ENCODE data around the gene MPO.
A peak's percentile ranks its signal among the peaks of the same experiment; 100 is the strongest.

MPO gene

DNA sequence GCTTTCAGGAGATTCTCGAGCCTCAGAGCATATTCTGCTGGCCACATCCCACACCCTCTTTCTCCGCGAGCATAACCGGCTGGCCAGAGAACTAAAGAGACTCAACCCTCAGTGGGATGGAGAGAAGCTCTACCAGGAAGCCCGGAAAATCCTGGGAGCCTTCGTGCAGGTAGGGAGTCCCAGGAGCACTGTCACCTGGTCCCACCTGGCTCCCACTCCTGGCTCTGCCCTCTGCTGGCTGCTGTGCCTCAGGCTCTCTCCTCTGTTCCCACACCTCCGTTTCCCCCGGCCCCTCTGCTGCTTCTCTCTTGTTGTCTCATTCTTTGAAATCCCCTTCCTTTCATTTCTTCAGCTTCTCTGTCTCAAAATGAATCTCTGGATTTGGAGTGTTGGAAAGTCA lies 25.9 kb downstream of the MPO start:
- no peak overlapping the region for H3K4me3 ChIP-seq (ENCODE audit: low read depth, low read length)
- TF ChIP-seq, protein P1, sequence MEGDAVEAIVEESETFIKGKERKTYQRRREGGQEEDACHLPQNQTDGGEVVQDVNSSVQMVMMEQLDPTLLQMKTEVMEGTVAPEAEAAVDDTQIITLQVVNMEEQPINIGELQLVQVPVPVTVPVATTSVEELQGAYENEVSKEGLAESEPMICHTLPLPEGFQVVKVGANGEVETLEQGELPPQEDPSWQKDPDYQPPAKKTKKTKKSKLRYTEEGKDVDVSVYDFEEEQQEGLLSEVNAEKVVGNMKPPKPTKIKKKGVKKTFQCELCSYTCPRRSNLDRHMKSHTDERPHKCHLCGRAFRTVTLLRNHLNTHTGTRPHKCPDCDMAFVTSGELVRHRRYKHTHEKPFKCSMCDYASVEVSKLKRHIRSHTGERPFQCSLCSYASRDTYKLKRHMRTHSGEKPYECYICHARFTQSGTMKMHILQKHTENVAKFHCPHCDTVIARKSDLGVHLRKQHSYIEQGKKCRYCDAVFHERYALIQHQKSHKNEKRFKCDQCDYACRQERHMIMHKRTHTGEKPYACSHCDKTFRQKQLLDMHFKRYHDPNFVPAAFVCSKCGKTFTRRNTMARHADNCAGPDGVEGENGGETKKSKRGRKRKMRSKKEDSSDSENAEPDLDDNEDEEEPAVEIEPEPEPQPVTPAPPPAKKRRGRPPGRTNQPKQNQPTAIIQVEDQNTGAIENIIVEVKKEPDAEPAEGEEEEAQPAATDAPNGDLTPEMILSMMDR (conservative IDR thresholded peaks at IDR 0.05; ENCODE audit: low read depth, low read length) = peak; percentile 9
- DNase-seq (ENCODE audit: low read depth) = no peak

DNA sequence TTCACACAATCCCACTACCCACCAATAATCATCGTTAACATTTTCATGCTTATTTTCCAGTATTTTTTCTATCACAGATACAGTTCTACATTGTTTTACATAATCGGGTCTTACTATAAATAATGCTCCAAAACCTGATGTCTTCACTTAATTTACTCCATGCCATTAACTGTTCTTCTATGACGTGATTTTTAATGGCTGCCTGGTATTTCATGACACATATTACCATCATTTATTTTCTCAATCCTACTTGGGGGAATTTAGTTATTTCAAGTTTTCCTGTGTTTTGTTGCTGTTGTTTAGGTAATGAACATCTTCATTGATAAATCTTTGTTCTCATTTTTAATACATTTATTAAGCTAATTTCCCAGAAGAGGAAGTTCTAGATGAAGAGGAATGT lies 27.7 kb downstream of the MPO start:
- TF ChIP-seq, protein P1 (conservative IDR thresholded peaks at IDR 0.05; ENCODE audit: low read depth, low read length) = no peak
- no peak for DNase-seq (ENCODE audit: low read depth)
- H3K4me3 ChIP-seq (ENCODE audit: low read depth, low read length) = no peak overlapping the region

DNA sequence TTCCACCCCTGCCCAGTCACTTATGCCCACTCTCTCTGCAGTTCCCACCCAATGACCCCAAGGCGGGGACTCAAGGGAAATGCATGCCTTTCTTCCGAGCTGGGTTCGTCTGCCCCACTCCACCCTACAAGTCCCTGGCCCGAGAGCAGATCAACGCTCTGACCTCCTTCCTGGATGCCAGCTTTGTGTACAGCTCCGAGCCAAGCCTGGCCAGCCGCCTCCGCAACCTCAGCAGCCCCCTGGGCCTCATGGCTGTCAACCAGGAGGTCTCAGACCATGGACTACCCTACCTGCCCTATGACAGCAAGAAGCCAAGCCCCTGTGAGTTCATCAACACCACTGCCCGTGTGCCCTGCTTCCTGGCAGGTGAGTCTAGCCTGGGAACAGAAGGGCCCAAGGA lies 28.6 kb downstream of the MPO start:
- TF ChIP-seq, protein P1 (conservative IDR thresholded peaks at IDR 0.05; ENCODE audit: low read depth, low read length) = no peak
- H3K4me3 ChIP-seq (ENCODE audit: low read depth, low read length) = no peak overlapping the region
- no peak for DNase-seq (ENCODE audit: low read depth)

DNA sequence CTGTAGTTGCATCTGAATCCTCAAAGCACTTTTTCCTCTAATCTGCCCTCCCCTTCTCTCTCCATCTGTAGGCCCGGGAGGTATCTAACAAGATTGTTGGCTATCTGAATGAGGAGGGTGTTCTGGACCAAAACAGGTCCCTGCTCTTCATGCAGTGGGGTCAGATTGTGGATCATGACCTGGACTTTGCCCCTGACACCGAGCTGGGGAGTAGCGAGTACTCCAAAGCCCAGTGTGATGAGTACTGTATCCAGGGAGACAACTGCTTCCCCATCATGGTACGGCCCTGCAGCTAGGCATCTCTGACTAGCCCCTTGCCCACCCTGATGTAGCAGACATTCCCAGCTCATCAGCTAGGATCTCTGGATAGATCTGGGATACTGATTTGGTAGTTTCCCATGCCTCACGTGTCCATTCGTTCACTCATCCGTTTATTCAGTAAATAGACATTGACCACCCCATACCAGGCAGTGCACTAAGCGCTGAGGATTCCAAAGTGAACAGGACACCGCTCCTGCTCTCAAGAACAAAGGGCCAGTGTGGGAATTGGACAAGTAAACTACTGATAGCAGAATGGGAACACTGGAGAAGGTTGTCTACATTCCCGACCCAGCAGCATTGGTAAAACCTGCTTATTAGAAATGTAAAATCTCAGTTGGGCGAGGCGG lies 30.3 kb downstream of the MPO start:
- no peak for DNase-seq (ENCODE audit: low read depth)
- TF ChIP-seq, protein P1 (conservative IDR thresholded peaks at IDR 0.05; ENCODE audit: low read depth, low read length) = no peak
- no peak overlapping the region for H3K4me3 ChIP-seq (ENCODE audit: low read depth, low read length)

DNA sequence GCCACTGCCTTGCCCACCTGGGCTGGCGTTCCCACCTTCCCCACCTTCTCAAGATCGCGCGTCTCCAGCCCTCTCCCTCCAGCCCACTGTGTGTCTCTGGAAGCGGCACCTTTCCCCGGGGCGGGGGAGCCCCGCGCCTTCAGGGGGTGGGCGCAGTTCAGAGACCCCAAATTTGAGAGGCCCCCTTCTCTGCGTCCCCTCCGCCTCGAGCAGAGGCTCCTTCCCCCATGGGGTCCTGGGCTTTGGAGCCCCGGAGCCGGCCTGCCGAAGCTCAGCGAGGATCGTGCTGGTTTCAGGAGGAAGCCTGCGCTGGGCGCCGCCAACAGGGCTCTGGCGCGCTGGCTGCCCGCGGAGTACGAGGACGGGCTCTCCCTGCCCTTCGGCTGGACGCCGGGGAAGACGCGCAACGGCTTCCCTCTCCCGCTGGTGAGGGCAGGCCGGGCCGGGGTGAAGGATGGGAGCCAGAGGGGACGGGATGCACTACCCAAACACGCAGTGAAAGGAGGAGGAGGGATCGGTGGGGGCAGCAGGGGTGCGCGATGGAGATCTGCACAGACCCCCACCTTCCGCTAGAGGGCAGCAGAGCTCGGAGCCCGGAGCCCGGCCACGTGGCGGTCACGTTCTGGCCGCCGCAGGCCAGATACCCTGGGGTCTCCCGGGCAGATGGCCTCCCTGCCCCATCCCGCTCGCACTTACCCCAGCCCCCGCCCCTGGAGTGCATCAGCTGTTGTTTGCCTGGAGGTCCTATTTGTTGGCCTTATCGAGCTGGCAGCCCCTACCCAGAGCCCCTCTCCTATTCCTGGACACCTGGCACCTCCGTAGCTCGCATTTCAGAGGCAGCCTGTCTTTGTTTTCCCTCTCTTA lies 31.2 kb downstream of the MPO start:
- peak overlapping the region; percentile 56 for H3K4me3 ChIP-seq (ENCODE audit: low read depth, low read length)
- DNase-seq (ENCODE audit: low read depth) = peak; percentile 40
- TF ChIP-seq, protein P1 (conservative IDR thresholded peaks at IDR 0.05; ENCODE audit: low read depth, low read length) = peak; percentile 89

DNA sequence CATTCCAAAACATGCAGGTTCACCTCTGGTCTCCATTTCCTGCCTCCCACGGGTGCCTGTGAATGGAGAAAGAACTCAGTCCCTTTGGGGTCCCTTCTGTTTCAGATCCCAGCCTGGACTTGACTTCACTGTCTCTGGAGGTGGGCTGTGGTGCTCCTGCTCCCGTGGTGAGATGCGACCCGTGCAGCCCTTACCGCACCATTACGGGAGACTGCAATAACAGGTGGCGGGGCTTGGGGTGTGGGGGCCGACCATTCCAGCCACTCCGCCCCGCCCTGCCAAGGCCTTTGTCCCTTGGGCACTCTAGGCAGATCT lies 31.8 kb downstream of the MPO start:
- H3K4me3 ChIP-seq (ENCODE audit: low read depth, low read length) = no peak overlapping the region
- TF ChIP-seq, protein P1 (conservative IDR thresholded peaks at IDR 0.05; ENCODE audit: low read depth, low read length) = no peak
- no peak for DNase-seq (ENCODE audit: low read depth)
